ENCODE data around the gene UNC13A.
"Not testable (repeated sequence)": the region's sequence is repeated elsewhere in the genome, so short reads cannot be mapped to it uniquely, and the experiment has no call there.

Gene UNC13A

DNA sequence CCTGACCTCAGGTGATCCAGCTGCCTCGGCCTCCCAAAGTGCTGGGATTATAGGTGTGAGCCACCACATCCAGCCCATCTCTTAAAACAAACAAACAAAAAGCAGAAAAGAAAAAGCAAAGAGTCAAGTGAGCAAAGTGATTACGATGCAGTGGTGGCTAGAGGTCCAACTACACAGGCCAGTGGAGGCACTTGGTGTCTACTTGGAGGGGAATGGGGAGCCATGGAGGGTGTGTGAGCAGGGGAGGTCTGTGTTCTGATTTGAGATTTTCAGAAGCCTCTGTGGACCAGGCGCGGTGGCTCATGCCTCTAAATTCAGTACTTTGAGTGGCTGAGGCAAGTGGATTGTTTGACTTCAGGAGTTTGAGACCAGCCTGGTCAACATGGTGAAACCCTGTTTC lies 126.1 kb downstream of the UNC13A start:
- DNase-seq: no peak

DNA sequence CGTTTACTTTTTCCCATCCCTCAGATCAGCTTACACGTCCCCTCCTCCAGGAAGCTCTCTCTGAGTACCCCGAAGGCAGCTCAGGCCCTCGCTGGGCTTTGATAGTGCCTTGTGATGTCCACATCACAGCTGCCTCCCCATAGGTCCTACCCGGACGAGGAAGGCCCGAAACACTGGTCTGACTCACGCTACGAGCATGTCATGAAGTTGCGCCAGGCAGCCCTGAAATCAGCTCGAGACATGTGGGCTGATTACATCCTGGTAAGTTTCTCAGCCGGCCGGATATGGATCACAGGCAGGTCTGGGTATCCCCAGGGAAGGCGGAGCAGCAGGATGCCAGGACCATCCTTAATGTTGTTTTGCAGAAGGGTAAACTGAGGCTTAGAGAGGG lies 128.0 kb downstream of the UNC13A start:
- no peak for DNase-seq

DNA sequence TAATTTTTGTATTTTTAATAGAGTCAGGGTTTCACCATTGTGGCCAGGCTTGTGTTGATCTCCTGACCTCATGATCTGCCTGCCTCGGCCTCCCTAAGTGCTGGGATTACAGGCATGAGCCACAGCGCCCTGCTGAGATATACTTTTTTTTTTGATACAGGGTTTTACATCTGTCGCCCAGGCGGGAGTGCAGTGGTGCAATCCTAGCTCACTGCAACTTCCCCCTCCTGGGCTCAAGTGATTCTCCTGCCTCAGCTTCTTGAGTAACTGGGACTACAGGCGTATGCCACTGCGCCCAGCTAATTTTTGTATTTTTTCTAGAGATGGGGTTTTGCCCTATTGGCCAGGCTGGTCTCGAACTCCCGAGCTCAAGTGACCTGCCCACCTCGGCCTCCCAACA lies 130.7 kb downstream of the UNC13A start:
- no peak for DNase-seq

DNA sequence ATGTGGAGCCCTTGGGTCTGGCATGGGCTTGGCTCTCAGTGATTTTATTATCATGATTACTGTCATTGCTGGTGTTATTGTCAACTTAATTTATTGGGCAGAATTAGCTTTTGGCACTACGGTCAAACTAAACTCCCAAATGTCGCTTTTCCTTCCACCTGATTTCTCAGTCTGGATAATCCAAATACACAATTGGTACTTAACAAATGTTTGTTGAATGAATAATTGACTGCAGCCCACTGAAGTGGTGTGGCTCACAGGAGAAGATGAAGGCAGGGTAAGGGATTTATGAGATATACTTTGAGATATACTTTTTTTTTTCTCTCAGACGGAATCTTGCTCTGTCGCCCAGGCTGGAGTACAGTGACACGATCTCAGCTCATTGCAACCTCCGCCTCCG lies 131.2 kb downstream of the UNC13A start:
- DNase-seq: no peak

DNA sequence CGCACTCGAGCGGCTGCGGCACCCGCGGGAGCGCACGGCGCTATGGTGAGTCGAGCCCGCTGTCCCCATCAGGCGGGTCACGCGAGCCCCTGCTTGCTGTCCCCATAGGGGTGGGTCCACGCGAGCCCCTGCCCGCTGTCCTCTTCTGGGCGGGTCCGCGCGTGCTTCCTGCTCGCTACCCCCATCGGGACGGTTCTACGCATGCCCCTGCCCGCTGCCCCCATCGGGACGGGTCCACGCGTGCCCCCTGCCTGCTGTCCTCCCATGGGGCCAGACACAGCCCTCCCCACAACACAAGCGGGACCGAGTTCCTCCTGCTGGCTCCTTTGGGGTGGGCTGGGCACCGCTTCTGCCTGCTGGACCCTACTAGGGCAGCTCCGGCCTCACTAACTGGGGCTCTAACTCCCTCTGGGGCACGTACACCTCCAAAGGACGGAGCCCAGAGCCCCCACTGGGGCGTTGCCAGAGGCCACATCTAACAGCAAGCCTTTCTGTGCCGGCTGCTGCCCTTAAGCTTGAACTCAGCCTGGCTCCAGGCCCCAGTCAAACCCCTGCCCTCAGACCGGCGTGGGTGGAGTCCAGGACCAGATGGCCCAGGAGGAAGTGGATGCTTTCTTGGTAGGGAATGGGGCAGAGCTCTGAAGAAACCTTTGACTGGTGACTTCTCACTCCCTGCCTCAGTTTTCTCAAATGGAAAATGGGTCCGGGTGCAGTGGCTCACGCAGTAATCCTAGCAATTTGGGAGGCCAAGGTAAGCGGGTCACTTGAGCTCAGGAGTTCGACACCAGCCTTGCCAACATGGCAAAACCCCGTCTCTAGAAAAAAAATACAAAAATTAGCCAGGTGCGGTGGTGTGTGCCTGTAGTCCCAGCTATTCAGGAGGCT lies 132.0 kb downstream of the UNC13A start:
- DNase-seq: no peak

DNA sequence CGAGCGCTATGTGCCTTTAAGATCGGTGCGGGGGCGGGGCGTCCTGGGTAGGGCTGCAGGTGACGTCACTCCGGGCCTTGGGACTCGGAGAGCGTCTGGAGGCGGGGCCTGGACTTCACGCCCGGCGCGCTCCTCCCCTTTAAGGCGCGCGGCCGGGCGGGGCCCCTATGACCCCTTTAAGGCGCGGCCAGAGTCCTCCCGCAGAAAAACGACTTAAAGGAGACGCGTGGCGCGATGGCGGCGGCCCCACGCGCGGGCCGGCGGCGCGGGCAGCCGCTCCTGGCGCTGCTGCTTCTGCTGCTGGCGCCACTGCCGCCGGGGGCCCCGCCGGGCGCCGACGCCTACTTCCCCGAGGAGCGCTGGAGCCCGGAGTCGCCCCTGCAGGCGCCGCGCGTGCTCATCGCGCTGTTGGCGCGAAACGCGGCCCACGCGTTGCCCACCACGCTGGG lies 132.7 kb downstream of the UNC13A start, which contains the start of gene COLGALT1:
Gene COLGALT1 (plus strand): TSS at position 170 of the 449 bp plus-strand sequence. CDS start 65 bp downstream, at position 235.
- DNase-seq: peak; percentile 97

DNA sequence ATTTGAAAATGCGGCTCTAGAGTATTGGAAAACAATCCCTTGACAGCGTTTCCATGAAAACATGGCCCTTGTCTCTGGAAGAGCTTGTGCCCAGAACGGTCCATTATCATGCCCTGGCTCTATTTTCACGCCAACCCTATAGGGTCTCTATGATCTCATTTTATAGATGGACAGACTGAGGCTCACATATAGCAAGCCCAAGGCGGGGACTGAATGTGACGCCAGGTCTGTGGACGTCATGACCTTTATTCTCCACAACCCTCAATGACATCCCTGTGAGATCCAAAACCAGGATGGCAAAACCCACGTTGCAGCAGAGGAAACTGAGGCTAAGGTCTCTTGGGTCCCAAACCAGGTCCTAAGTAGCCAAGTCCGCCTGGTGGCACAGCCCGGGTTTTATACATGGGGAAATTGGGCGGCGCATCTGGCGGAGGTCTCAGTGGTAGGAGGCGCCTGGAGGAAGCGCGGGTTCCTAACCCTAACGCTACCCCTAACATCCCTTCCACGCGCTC lies 133.1 kb downstream of the UNC13A start:
- no peak for DNase-seq

DNA sequence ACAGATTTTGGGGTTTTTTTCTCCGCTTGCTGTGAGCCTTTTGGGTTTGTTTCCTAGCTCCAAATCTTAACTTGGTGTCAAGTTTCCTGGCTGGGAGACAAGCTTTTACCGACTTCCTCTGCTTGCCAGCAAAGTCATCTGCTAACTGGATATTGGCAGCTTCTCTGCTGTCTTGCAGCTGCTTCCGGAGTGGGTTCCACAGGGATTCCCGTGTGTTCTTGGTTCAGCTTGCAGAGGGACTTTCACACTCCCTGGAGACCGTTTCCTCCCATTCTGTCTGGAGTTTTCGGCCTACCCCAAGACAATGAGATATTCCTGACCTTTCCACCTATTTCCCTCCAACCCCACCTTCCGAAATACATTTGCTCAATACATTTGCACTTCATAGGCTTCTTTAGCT lies 134.9 kb downstream of the UNC13A start:
- DNase-seq: no peak

DNA sequence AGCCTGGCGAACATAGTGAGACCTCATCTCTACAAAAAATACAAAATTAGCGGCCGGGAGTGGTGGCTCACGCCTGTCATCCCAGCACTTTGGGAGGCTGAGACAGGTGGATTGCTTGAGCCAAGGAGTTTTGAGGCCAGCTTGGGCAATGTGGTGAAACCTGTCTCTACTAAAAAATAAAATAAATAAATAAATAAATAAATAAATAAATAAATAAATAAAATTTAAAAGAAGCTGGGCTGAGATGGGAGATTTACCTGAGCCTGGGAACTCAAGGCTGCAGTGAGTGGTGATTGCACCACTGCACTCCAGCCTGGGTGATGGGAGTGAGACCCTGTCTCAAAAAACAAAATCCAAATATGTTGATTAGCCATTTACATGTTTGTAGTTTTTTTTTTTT lies 135.4 kb downstream of the UNC13A start:
- DNase-seq: not testable (repeated sequence)

Data from CD4-positive, alpha-beta T cell treated with Interleukin-12 subunit alpha and Interleukin-12 subunit beta, for 1 hour (primary cell).